SHP77 treated with DMSO at 0.1 percent for 48 hours (cell line): Measurements from ENCODE around the gene CHN2.
A peak's percentile ranks its signal among the peaks of the same experiment; 100 is the strongest.

Experiments
- DNase-seq: peaks from one replicate; lab custom pipeline; 2025; lab: John Stamatoyannopoulos, UW

The CHN2 gene

DNA sequence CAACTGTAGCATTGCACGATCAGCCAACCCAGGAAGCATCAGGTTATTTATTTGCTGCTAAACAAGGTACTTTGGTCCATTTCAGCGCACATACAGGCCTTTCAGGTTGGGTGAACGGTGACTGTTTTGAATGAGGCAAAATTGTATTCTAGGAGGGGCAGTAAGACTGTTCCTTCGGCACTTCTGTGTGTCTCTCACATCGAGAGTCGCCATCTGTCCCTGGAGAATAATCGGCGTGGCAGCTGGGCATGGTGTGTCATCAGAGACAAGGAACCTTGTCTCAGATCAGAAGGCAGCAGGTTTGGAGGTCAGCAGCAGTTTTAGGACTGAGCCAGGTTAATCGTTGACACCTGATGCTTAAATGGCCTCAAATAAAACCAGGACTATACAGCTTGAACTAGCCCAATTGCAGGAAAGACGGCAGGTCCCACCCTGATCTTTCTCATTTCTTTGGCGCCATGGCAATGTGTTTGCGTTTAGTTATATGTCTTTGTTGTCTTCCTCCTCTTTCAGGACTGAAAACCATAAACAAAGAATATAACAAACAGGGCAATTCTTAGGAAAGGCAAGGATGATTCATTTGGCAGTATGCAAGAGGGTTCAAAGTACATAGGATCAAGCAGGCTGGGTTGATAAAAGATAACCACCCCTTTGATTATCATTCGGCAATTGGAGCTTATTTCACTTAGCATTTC lies 277.0 kb downstream of the CHN2 start:
- DNase-seq, result no peak

DNA sequence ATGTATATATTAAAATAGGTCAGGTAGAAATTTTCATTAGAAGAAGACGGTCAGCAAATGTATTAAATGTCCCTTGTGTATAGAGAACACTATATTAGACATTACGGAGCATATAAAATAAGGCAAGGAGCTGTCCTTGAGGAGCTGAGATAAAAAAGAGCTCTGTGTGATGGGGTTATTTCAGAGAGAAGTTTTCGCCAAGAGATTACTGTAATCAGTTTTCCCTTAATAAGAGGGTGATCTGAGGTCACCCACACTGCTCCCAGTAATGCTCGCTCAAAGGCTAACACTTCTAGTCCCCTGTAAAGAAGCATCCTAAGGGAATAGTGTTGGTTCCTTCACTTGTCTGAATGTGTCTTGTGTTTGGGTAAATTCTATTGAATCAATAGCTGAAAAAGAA lies 282.3 kb downstream of the CHN2 start:
- no peak for DNase-seq

DNA sequence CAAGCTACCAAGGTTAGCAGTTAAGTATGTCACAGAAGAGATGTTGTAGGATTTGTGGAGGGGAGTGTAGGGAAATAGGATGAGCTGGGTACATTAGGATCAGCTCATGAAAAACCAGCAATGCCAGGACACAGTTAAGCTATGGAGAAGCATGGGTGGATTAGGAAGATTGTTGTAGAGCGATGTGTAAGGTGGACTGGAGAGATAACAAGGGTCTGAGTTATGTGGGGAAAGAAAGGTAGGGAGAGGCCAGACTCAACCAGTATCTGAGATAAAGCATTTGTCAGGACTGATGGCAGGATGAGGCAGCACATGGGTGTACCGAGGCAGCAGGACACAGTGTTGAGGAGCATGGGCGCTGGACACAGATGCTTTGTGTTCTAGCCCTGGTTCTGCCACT lies 283.7 kb downstream of the CHN2 start:
- DNase-seq, result no peak

DNA sequence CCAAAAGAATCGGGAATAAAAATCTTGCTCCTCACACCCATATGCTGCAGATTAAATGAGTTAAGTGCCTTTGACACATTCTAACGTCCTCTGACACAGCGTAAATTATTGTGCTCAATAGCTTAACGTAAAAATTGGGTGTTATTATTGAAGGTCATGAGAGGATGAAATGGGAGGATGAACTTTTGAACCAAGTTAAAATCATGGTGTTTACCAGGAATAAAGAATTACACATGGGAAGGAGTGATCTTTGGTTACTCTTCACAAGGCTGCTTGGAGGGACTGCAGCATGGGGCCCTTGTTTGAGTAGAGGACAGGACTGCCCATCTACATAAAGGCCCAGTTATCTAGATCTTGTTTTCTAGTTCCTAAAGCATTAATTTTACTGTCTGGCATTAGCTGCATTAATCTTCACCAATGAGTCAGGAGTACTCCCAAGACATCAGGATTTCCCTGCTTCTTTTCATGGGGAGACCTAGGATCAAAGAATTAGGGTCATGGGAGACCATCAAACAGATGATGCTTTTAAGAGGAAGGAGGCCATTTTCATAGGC lies 284.2 kb downstream of the CHN2 start:
- no peak for DNase-seq

DNA sequence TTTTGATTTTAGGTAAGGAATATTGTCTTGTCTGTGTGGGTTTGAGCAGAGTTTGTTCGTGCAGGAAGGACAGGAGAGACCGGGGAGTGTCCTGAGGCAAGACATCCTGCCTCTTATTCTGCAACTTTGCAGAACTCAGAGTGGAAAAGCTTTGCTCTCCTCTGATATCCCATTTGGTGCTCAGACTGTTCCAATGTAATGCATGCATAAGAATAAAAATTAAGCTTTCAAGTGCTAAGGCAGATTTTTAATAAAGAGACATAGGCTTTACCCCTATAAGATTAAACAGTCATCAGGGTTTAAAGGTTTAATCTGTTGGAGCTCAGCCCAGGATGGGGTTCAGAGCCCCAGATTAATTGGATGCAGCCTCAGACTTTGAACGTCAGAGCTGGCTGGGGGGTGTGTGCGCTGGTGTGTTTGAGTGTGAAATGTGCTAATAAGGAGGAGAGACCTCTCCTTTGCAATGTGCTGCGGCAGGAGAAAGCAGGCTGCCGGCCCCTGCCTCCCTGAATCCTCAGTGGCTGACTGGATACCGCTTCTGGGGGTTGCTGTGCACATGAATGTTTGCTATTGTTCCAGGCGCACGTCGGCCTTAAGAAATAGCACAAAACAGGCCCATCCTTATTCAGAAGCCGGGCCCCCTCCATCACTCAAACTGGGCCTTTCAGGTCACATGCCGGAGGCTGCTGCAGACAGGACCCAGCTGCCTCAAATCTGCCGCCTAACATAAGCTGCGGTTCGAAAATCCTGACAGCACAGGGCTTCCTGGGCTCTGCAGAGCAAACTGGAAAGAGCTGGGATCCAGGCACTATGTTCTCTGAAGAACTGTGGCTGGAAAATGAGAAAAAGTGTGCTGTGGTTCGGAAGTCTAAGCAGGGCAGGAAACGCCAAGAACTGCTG lies 285.0 kb downstream of the CHN2 start:
- DNase-seq, result no peak

DNA sequence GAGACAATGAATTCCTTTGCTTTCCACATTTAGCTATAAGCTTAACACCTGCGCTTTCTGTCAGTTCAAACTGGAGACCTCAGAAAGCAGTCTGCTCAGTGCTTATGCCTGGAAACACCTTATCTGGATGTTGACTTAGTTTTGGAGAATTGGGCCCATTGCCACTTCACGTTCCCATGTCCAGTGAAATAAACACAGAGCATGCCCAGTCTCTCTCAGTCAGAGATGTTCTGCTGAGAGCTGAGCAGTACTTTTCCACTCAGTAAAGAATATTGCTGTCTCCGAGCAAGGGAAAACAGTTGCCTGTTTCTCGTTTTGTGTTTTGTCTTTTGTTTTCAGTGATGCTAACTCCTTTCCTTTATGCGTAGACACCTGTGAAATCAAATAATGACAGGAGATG lies 285.9 kb downstream of the CHN2 start:
- peak; percentile 68 for DNase-seq

DNA sequence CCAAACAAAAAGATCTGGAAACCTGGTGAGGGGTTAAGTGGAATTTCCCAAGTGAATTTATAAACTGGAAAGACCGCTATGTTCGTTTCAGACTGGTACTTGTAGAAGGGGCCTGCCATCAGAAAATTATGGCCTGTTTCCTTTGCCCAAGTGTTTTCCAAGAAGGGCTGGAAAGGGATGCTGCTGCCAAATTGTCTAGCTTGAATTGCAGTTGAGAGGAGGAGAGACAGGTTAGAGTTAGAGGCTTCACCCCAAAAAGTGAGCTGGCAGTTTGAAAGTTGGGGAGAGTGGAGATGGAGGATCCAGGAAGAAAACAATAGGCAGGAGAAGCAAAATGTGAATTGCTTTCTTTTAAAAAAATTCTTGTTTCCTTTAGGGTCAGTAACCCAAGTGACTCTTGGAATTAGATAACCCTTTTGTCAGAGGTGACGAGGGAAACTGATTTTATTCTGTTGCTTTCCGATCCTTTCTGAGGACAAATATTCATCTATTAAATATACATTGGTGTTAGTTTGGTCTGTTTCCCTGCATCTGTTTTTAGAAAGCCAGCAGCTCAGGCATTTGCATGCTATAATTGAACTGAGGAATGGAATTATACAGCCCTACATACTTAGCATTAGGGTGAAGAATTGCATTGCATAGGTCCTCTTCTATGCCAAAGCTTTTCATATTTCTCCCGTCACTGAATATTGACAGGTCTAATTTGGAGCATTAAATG lies 286.5 kb downstream of the CHN2 start:
- DNase-seq, result no peak

DNA sequence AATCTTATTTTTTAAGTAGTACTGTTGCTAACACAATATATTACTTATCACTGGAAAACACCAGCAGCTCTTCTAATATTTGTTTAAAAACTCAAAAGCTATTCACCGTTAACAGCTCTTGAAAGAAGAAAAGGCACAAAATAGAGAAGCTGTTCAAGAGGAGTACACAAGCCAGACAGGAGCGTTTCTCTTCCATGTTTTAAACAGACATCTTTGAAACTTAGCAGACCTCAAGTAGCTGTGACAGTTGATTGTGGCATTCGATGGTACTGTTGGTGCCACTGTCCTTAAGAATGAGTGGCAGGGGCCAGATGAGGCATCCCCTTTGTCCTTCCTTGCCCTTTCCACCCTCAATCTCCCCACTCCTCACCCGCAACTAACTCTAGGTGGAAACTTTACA lies 287.5 kb downstream of the CHN2 start:
- no peak for DNase-seq

DNA sequence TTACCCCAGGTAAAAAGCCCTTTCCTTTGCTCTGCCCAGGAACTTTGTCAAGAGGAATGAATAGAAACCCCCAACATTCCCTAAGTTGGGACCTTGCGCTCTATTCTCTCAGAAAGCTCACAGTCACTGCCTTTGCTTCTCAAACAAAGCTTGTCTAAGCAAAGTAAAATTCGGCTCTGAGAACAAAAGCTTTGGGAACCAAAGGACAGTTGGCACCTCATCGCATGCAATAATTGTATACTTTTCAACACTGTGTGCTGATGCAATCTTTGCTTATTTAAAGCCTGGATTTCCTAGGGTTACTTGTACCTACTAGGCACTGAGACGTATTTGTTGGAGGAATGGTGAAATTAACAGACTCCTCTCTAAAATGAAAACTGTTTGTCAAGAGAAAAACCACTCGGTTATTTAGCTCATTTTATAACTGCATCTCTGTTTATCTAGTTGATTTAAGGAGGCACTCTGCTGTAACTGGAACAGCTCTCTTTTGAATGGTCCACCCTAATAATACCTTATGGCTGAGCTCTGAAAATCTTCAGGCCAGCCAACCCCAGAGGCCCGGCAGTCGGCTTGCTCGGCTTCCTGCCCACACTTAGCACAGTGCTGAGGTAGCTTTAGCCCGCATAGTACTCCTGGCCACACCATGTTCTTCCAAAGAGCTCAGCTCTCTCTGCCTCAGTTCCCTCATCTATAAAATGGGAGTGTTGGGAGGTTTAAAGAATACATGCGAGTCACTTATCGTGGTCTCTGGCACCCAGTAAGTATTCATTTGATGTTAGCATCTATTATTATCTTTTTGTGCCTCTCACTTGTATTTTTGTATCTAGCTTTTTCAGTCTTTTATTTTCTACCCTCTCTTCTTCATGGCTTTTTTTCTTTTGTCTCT lies 288.9 kb downstream of the CHN2 start:
- peak; percentile 65 for DNase-seq

DNA sequence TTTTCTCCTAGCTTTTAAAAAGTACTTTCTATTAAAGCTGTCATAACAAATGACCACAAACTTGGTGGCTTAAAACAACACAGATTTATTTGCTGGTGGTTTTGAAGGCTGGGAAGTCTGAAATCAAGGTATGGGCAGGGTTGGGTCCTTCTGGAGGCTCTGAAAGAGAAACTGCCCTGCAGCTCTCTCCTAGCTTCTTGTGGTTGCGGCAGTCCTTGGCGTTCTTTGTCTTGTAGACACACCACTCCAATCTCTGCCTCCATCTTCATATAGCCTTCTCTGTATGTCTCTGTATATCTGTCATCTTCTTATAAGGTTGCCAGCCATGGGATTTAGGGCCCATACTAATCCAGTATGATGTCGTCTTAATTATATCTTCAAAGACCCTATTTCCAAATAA lies 289.7 kb downstream of the CHN2 start:
- no peak for DNase-seq

DNA sequence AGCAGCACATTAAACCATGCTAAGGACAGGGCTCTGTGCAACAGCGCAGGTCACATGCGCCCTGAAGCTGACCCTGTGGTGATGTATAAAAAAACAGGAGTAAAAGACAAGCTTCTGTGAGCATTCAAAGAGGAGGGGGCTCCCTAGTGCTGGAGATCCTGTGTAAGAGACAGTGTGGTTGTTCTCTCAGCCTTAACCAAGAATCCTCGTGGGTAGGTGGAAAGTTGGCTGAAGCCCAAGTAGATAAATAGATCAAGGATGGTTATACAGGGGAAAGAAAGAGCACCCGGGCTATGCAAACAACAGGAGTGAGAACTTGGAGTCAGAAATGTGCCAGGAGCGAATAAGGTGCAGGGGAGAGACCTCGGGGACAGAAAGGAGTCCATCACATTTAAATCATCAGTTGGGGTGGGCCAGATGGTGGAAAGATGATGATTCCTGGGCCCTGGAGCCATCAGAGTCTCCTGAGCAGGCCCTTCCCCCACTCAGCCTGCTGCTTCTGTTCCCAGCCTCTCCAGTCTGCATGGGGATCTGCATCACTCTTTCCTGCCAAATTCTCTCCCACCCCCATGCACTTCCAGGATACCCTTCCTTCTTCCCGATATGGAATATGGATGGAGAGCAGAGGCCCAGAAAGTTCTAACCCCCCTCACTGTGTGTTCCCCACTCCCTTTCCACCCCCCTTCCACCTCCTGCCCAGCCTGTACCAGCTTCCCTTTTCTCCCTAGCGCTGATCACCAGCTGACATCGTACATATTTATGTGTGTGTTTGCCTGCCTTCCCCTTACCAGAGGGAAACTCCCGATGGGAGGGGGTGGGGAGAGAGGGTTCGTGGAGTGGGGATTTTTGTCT lies 291.0 kb downstream of the CHN2 start:
- peak; percentile 82 for DNase-seq

DNA sequence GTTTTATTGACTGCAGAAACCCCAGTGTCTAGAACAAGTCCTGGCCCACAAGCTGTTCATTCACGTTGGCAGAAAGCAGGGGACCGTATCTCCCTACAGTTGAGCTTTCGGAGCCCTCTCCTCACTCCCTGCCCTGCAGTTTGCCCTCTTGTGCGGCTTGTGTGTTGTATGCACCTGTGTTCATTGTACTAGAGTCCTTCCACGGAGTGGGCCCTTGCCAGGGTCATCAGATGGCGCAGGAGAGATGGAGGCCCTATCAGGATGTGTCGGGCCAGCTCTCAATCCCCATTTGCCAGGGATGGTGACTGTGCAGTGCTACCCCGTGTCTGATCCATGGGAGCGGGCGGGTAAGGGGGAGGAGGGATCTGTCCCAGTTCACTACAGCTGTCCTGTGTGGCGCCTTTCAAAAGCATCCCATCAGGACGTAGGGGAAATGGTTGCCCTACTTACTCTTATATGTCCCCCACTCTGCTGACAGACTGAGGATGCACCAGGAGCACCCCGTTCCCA lies 291.7 kb downstream of the CHN2 start:
- DNase-seq, result no peak

DNA sequence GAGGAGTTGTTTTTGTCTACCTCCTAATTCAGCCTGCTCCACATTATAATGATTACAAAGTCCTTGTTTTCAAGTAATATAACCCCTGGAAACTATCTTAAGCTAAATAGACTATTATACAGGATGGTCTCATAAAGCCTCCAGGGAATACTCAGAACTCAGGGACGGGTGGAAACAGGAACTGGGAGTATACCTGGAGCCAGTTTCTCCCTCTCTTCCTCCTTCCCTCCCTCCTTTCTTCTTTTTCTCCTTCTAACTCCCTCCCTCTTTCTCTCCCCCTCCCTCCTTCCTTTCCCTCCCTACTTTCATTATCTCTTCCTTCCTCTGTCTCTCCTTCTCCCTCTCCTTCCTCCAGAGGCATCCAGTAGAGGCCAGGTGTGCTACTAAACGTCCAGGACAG lies 292.8 kb downstream of the CHN2 start:
- DNase-seq, result no peak

DNA sequence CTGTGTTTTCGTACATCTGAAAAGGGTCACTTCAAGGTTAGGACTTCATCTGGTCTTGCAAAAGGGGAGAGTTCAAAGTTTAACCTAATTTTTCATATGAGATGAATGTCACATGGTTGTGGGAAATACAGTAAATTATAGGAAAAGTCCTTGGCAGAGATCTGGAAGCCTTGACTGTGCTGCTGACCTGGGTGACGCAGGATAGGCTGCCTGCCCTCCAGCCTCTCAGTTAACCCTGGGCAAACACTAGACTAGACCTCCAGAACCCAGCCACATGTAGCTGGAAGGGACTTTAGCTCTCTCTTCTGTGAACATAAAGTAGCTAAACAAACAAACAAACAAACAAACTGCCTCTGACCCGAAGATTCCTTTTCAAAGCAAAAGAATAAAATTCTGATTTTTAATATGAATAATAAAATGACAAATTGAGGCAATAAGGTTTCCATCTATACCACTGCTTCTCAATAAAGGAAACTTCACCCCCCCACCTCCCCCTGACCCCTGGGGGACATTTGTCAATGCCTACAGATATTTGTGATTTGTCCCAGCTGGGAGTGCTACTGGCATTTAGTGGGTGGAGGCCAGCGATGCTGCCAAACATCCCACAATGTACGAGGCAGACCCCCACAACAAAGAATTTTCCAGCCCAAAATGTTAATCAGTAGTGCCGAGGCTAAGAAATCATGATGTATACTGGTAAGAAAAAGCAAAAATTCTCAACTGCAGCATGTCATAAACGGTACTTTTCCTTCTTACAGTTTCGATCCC lies 293.8 kb downstream of the CHN2 start:
- DNase-seq, result no peak

DNA sequence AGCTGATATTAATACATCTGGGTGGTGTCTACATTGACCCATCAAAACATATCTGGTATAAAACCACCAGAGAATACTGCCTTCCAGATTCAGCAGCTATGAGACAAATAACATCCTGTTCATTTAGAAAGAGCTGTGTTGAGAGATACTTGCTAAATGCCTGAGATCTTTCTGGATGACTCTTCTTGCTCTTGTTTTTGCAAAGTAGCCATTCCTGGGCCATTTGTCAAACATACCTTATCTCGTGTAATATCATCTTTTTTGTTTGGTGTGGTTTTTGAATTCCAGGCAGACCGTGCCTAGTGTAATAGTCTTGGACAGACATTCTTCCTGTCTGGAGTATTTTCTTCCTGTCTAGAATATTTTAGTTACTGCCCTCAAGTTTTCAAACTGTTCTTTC lies 294.4 kb downstream of the CHN2 start:
- no peak for DNase-seq

DNA sequence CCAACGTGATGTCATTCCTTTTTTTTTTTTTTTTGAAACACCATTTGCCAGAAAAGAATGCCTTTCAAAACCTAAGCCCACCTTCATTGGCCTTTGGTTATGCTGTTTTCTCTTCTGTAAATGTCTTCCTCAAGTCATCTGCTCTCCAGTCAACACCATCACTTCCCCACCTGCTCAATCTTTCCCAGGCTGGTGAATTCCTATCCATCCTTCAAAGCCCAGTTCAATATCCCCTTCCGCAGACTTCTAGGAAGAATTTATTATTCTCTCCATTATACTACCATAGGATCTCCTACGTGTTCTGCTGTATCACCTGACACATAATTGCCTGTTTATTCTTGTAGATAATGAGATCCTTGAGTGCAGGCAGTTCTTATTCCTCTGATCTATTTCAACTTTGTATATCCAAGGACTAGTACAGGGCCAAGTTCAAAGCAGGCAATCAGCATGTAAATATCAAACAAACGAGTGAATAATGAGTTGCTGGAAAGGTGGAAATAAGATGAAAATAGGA lies 295.6 kb downstream of the CHN2 start:
- no peak for DNase-seq

DNA sequence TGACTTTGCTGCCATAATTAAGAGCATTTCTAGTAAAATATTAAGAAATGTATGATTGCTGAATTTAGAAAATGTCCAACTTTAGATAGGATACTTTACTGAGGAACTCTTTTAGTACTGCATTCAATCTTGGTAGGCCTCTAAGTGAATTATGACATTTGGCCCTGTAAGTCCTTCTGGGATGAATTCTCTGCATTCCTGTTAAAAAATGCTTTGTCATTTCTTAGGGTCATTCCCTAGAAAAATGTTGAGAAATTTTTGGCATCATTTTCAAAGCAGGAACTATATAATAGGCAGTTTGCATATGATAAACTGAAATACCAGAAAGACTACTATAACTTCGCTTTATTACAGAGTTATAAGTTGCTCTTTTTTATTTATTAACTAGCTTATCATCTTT lies 299.8 kb downstream of the CHN2 start:
- DNase-seq, result no peak

DNA sequence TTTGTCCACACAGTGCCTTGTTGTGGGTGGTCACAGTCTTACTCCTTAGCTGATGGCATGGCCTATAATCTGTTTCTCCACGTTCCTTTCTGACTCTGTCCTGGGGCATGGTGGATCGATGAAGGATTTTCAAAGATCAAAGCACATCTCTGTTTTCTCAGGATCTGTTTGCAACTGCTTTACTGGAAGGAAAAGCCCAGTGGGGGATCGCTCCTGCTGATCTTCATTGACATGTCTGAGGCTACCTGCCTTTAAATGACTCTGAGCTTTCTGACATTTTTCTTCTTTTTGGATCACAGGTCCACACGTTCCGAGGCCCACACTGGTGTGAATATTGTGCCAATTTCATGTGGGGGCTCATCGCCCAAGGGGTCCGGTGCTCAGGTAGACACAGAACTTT lies 301.1 kb downstream of the CHN2 start:
- no peak for DNase-seq

DNA sequence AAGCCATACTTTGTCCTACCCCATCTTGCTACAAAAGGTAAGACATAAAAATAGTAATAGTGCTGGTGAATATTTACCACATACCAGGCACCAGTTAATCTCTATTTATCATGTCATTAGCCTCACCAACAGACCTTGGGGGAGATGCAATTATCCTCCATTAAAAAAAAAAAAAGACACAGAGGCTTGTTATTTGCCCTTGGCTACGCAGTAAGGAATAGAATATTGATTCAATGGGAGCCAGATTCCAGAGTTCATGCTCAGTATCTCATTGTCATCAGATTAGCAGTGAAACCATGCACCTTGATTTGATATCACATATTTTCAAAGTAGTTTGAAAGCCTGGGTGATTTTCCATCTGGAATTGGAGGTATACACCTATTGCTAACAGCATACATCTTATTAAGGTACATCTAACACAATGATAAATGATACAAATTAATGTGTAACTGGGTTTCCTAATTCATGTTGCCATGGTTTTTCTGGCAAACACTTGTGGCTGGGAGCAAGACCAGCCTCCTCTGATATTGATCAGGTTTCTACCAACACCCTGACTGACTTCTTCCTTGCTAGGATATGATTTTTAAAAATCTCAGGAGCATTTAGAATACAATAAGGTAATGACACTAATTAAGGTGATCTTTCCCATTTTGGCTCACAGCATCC lies 301.9 kb downstream of the CHN2 start:
- DNase-seq, result no peak
